ENCODE measurements around the gene DOK1.

DNA sequence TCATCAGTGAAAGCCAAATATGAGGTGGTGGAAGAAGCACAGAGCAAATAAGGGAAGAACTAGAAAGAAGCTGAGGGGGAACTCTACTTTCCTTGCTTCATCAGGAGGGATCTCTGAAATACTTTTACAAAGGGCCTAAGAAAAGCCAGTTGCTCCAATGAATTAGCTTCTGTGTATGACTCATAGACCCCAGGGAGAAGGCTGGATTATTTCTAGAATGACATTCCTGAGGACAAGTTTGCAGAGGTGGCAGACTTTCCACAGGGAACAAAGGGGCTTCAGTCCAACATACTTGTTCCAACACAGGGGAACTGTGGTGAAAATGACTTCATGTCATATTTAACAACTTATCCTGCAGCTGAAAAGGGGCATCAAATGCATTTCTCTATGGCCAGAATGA lies 29.0 kb downstream of the DOK1 start:
- TF ChIP-seq, protein P1, sequence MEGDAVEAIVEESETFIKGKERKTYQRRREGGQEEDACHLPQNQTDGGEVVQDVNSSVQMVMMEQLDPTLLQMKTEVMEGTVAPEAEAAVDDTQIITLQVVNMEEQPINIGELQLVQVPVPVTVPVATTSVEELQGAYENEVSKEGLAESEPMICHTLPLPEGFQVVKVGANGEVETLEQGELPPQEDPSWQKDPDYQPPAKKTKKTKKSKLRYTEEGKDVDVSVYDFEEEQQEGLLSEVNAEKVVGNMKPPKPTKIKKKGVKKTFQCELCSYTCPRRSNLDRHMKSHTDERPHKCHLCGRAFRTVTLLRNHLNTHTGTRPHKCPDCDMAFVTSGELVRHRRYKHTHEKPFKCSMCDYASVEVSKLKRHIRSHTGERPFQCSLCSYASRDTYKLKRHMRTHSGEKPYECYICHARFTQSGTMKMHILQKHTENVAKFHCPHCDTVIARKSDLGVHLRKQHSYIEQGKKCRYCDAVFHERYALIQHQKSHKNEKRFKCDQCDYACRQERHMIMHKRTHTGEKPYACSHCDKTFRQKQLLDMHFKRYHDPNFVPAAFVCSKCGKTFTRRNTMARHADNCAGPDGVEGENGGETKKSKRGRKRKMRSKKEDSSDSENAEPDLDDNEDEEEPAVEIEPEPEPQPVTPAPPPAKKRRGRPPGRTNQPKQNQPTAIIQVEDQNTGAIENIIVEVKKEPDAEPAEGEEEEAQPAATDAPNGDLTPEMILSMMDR (IDR thresholded peaks at IDR 0.05) = no peak
- no peak for TF ChIP-seq POLR2A (IDR thresholded peaks at IDR 0.05)

Measured in Peyer's patch (tissue), 4 donors.